Sigmoid colon (tissue), 4 donors: Measurements from ENCODE around the gene ZBTB8B.

Experiments used
- CTCF ChIP-seq, 4 experiments: fragments of 450-650 bp in 3 of 4; fragments of 200-600 bp in 1 of 4; IDR thresholded peaks; one replicate each; pipeline ENCODE4 v1.5.1; 2016 to 2019; ENCODE audit warnings: antibody characterized with exemption in 4 of 4, mild to moderate bottlenecking in 3 of 4, moderate library complexity in 2 of 4
- EP300 ChIP-seq, 4 donors: sonication (generic); formaldehyde crosslinking; IDR thresholded peaks; one replicate each; pipeline ENCODE4 v1.6.1; 2017; ENCODE audit warnings: antibody characterized with exemption in 4 of 4
- POLR2A ChIP-seq, 2 donors: fragments of 450-650 bp; IDR thresholded peaks; one replicate each; pipeline ENCODE4 v1.6.1; 2016; ENCODE audit warnings: antibody characterized with exemption in 2 of 2, mild to moderate bottlenecking in 2 of 2, moderate library complexity in 2 of 2

DNA sequence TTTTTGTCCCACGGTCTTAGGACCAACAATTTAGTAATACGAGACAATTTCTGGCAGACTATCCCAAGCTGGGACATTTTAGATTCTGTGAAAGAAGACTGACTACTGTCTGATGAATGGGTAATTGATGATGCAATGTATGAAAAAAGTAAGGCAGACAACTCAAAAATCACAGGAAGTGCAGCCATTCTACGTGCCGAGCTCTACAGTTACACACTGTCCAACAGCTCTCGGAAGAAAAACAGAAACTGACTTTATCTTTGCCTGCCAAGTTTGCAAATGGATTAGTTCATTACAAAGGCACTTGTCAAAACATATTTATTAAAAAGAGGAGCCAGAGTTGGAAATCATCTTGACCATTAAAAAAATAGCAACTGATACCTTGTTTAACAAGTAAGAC is 31.3 kb downstream of the ZBTB8B start:
- TF ChIP-seq CTCF (IDR thresholded peaks at IDR 0.05) = no peak
- no peak for TF ChIP-seq EP300 (IDR thresholded peaks at IDR 0.05)
- TF ChIP-seq POLR2A (IDR thresholded peaks at IDR 0.05) = no peak
